ENCODE measurements around the gene RAB9A. TPM values are rescaled to one million over a fixed set of nuclear protein-coding genes. Genes with fewer than 3 reads are reported as not detected.
A peak's percentile ranks its signal among the peaks of the same experiment; 100 is the strongest.

RAB9A gene
- total and polyA plus RNA-seq, 10 of the 15 experiments (the other 5 are each of a cell fraction or from before 2014, with no cell fraction given): 42.1 to 142 (median 49.9) TPM

DNA sequence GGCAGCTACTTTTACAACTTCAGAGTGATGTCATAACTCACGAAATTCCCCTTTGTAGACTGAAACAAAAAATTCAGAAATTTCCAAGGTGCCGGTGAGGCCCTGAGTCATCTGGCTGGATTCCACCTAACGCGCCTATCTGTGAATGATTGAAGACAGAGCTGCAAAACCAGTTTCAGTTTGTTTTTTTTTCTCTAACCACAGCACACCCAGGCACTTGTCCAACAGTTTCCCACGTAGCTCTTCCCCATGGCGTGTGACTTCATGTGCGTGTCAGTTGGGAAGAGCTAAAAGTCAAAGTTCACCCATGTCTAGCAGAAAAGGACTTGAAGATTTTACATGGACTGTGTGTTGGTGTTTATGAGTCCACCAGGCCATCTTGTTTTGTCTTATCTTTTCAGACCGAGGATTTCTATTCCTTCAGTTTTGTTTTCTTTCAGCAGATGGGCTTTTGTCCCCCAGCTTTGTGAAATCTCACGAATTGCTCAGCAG is 19.6 kb upstream of the RAB9A start (continued):
- TF ChIP-seq SKIL (IDR thresholded peaks at IDR 0.05; ENCODE audit: low read depth, poor library complexity, severe bottlenecking): peak; percentile 82
- TF ChIP-seq, protein P1, sequence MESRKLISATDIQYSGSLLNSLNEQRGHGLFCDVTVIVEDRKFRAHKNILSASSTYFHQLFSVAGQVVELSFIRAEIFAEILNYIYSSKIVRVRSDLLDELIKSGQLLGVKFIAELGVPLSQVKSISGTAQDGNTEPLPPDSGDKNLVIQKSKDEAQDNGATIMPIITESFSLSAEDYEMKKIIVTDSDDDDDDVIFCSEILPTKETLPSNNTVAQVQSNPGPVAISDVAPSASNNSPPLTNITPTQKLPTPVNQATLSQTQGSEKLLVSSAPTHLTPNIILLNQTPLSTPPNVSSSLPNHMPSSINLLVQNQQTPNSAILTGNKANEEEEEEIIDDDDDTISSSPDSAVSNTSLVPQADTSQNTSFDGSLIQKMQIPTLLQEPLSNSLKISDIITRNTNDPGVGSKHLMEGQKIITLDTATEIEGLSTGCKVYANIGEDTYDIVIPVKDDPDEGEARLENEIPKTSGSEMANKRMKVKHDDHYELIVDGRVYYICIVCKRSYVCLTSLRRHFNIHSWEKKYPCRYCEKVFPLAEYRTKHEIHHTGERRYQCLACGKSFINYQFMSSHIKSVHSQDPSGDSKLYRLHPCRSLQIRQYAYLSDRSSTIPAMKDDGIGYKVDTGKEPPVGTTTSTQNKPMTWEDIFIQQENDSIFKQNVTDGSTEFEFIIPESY (IDR thresholded peaks at IDR 0.05): 0 out of 2 replicates have a peak, but pooled peaks have one; percentile 47
- TF ChIP-seq CREM (IDR thresholded peaks at IDR 0.05; ENCODE audit: low read depth): peak; percentile 62
- peak; percentile 99 for TF ChIP-seq IKZF1 (conservative IDR thresholded peaks at IDR 0.05)
- no peak for TF ChIP-seq BRCA1 (IDR thresholded peaks at IDR 0.05; ENCODE audit: low read depth, low read length)
- peak; percentile 78 for TF ChIP-seq GATAD2B (conservative IDR thresholded peaks at IDR 0.05; ENCODE audit: low read depth)
- 0 out of 2 replicates have a peak, but pooled peaks have one; percentile 15 for TF ChIP-seq RAD21 (IDR thresholded peaks at IDR 0.05; ENCODE audit: insufficient read depth, low read depth, low read length)
- TF ChIP-seq SPI1 (IDR thresholded peaks at IDR 0.05; ENCODE audit: borderline replicate concordance, insufficient read depth, low read depth, low read length): 0 out of 2 replicates have a peak, but pooled peaks have one; percentile 29
- TF ChIP-seq HDAC2 (IDR thresholded peaks at IDR 0.05): no peak
- no peak for TF ChIP-seq PAX8 (IDR thresholded peaks at IDR 0.05)
- TF ChIP-seq ZZZ3 (IDR thresholded peaks at IDR 0.05; ENCODE audit: control insufficient read depth, insufficient read length, low read depth): no peak
- TF ChIP-seq ASH2L (IDR thresholded peaks at IDR 0.05; ENCODE audit: borderline replicate concordance, low read depth): no peak
- no peak for TF ChIP-seq FOS (IDR thresholded peaks at IDR 0.05; ENCODE audit: borderline replicate concordance, extremely low read depth, insufficient read length)
- TF ChIP-seq EZH2 (IDR thresholded peaks at IDR 0.05; ENCODE audit: borderline replicate concordance, control insufficient read depth, low read depth, low read length): no peak
- TF ChIP-seq, protein P2, sequence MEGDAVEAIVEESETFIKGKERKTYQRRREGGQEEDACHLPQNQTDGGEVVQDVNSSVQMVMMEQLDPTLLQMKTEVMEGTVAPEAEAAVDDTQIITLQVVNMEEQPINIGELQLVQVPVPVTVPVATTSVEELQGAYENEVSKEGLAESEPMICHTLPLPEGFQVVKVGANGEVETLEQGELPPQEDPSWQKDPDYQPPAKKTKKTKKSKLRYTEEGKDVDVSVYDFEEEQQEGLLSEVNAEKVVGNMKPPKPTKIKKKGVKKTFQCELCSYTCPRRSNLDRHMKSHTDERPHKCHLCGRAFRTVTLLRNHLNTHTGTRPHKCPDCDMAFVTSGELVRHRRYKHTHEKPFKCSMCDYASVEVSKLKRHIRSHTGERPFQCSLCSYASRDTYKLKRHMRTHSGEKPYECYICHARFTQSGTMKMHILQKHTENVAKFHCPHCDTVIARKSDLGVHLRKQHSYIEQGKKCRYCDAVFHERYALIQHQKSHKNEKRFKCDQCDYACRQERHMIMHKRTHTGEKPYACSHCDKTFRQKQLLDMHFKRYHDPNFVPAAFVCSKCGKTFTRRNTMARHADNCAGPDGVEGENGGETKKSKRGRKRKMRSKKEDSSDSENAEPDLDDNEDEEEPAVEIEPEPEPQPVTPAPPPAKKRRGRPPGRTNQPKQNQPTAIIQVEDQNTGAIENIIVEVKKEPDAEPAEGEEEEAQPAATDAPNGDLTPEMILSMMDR (IDR thresholded peaks at IDR 0.05 in 2 of 3, conservative IDR thresholded peaks at IDR 0.05 in 1 of 3; ENCODE audit: control insufficient read depth in 2 of 3, extremely low read depth in 1 of 3, insufficient read depth in 1 of 3, low read depth in 3 of 3, low read length in 3 of 3): no peak
- TF ChIP-seq NR2F1 (conservative IDR thresholded peaks at IDR 0.05): peak; percentile 91
- peak; percentile 90 for TF ChIP-seq SMAD1 (IDR thresholded peaks at IDR 0.05; ENCODE audit: low read depth, partially characterized antibody)
- peak; percentile 51 for TF ChIP-seq JUNB (IDR thresholded peaks at IDR 0.05)
- no peak for TF ChIP-seq TCF3 (IDR thresholded peaks at IDR 0.05; ENCODE audit: borderline replicate concordance, insufficient read depth, low read depth, low read length)
- TF ChIP-seq KDM1A (IDR thresholded peaks at IDR 0.05; ENCODE audit: borderline replicate concordance): no peak
- TF ChIP-seq MLLT1 (IDR thresholded peaks at IDR 0.05): peak; percentile 85; the same call in 1 of the 2 replicates
- no peak for TF ChIP-seq FOXK2 (IDR thresholded peaks at IDR 0.05)
